GM12878 (cell line): ENCODE results near the gene SLC35A1. TPM values are rescaled to one million over a fixed set of nuclear protein-coding genes. Genes with fewer than 3 reads are reported as not detected.

Source experiments
- ATF7 ChIP-seq: fragments of 450-650 bp; IDR thresholded peaks from 2 replicates; pipeline ENCODE4 v1.6.1; 2016; ENCODE audit warnings: low read depth, mild to moderate bottlenecking
- BCL3 ChIP-seq: IDR thresholded peaks from 2 replicates; pipeline ENCODE4 v1.6.1; 2011; ENCODE audit warnings: borderline replicate concordance, low read depth, mild to moderate bottlenecking, moderate library complexity, low read length; ENCODE audit not compliant: insufficient read depth, poor library complexity, severe bottlenecking
- E2F8 ChIP-seq: fragments of 450-650 bp; IDR thresholded peaks from 2 replicates; pipeline ENCODE4 v1.6.1; 2018; ENCODE audit warnings: mild to moderate bottlenecking, low read depth, moderate library complexity; ENCODE audit not compliant: partially characterized antibody
- EGR1 ChIP-seq, 2 experiments: IDR thresholded peaks; 1 replicate in 1 of 2; 2 replicates in 1 of 2; pipeline ENCODE4 v1.6.1; 2011 to 2012; ENCODE audit warnings: low read depth in 2 of 2, low read length in 2 of 2, borderline replicate concordance in 1 of 2, mild to moderate bottlenecking in 1 of 2, moderate library complexity in 1 of 2
- ETV6 ChIP-seq, 2 experiments: fragments of 450-650 bp in 1 of 2; IDR thresholded peaks in 1 of 2; conservative IDR thresholded peaks in 1 of 2; 2 replicates each; pipeline ENCODE4 v1.6.1; 2014; ENCODE audit warnings: antibody characterized with exemption in 1 of 2, borderline replicate concordance in 1 of 2, low read depth in 1 of 2, mild to moderate bottlenecking in 1 of 2, moderate library complexity in 1 of 2
- GATAD2B ChIP-seq: fragments of 450-650 bp; conservative IDR thresholded peaks from 2 replicates; pipeline ENCODE4 v1.6.1; 2017; ENCODE audit warnings: low read depth, mild to moderate bottlenecking, moderate library complexity
- HCFC1 ChIP-seq: fragments of 150-350 bp; IDR thresholded peaks from 2 replicates; pipeline ENCODE4 v1.6.1; 2014; ENCODE audit warnings: low read length
- IKZF2 ChIP-seq, 2 experiments: fragments of 450-650 bp; IDR thresholded peaks; 2 replicates each; pipeline ENCODE4 v1.6.1; 2017; ENCODE audit warnings: mild to moderate bottlenecking in 2 of 2, moderate library complexity in 2 of 2
- IRF3 ChIP-seq: fragments of 450-650 bp; IDR thresholded peaks from 2 replicates; pipeline ENCODE4 v1.6.1; 2014; ENCODE audit warnings: mild to moderate bottlenecking
- JUND ChIP-seq: IDR thresholded peaks from 2 replicates; pipeline ENCODE4 v1.6.1; 2012; ENCODE audit warnings: low read depth, mild to moderate bottlenecking, low read length, improper control_type of control experiment, moderate library complexity
- LARP7 ChIP-seq: fragments of 450-650 bp; IDR thresholded peaks from 2 replicates; pipeline ENCODE4 v1.6.1; 2017; ENCODE audit warnings: mild to moderate bottlenecking
- NKRF ChIP-seq: fragments of 450-650 bp; conservative IDR thresholded peaks from 2 replicates; pipeline ENCODE4 v1.6.1; 2017; ENCODE audit warnings: mild to moderate bottlenecking, moderate library complexity
- POLR2AphosphoS5 ChIP-seq: IDR thresholded peaks from 2 replicates; pipeline ENCODE4 v1.6.1; 2011; ENCODE audit warnings: mild to moderate bottlenecking, low read length, inconsistent platforms
- POU2F2 ChIP-seq: IDR thresholded peaks from 3 replicates; pipeline ENCODE4 v1.6.1; 2011; ENCODE audit warnings: low read depth, mild to moderate bottlenecking, low read length, borderline replicate concordance
- RB1 ChIP-seq: fragments of 450-650 bp; formaldehyde crosslinking; IDR thresholded peaks from 2 replicates; pipeline ENCODE4 v1.6.1; 2017; ENCODE audit warnings: mild to moderate bottlenecking, borderline replicate concordance
- SIX5 ChIP-seq: IDR thresholded peaks from 2 replicates; pipeline ENCODE4 v1.6.1; 2011; ENCODE audit warnings: mild to moderate bottlenecking, low read depth, low read length, moderate library complexity; ENCODE audit not compliant: severe bottlenecking
- SMC3 ChIP-seq: IDR thresholded peaks from 2 replicates; pipeline ENCODE4 v1.6.1; 2011; ENCODE audit warnings: low read length, improper control_type of control experiment, borderline replicate concordance
- SPI1 ChIP-seq: IDR thresholded peaks from 2 replicates; pipeline ENCODE4 v1.6.1; 2011; ENCODE audit warnings: low read depth, mild to moderate bottlenecking, low read length, moderate library complexity, borderline replicate concordance; ENCODE audit not compliant: insufficient read depth
- SUZ12 ChIP-seq: fragments of 200-600 bp; sonication (generic); IDR thresholded peaks from one replicate; pipeline ENCODE4 v1.6.1; 2018; ENCODE audit warnings: antibody characterized with exemption, mild to moderate bottlenecking; ENCODE audit not compliant: unreplicated experiment
- TAF1 ChIP-seq: IDR thresholded peaks from 2 replicates; pipeline ENCODE4 v1.6.1; 2011; ENCODE audit warnings: mild to moderate bottlenecking, low read depth, low read length, borderline replicate concordance
- TCF12 ChIP-seq: IDR thresholded peaks from 2 replicates; pipeline ENCODE4 v1.6.1; 2011; ENCODE audit warnings: low read depth, mild to moderate bottlenecking, low read length
- polyA plus RNA-seq, 11 experiments: library from polyadenylated mRNA; depleted of rRNA in 4 of 11; unstranded in 6 of 11; stranded (reverse) in 5 of 11; fragments of >200 nt; fragmentation: Nextera tagmentation in 4 of 11; fragmentation: Illumina TruSeq in 1 of 11; extraction: Ambion mirVana in 4 of 11; extraction: Trizol in 1 of 11; gene quantifications; 1 replicate in 1 of 11; 2 replicates in 10 of 11; pipeline versions ENCODE4 v1.2.1 to v1.2.3, GENCODE V29; 2011 to 2016; ENCODE audit warnings: inconsistent platforms in 2 of 11, missing spikeins in 2 of 11, low read depth in 1 of 11
- total RNA-seq, 4 experiments: library from RNA; depleted of rRNA in 3 of 4; stranded (reverse); fragments of >200 nt in 3 of 4; fragmentation: Illumina TruSeq in 1 of 4; extraction: Trizol in 1 of 4; gene quantifications; 2 replicates each; pipeline versions ENCODE4 v1.2.1 to v1.2.3, GENCODE V29; 2013 to 2021

Gene SLC35A1
- total and polyA plus RNA-seq, 10 of the 15 experiments (the other 5 are each of a cell fraction or from before 2014, with no cell fraction given), result 7.1 to 28.0 (median 12.4) TPM

- TF ChIP-seq BCL3 (peak; percentile 46), JUND (no peak), GATAD2B (peak; percentile 91), IRF3 (no peak), HCFC1 (peak; percentile 88), POU2F2 (no peak), SIX5 (peak; percentile 65), SUZ12 (no peak), POLR2AphosphoS5 (peak; percentile 53; the same call in 1 of the 2 replicates), TCF12 (no peak), LARP7 (peak; percentile 42), ATF7 (peak; percentile 50; the same call in 1 of the 2 replicates), TAF1 (peak; percentile 77; the same call in 1 of the 2 replicates), NKRF (peak; percentile 83), SMC3 (no peak; the same call in 1 of the 2 replicates), RB1 (peak; percentile 80; the same call in 1 of the 2 replicates), SPI1 (peak; percentile 36; the same call in 1 of the 2 replicates), EGR1 (IDR thresholded peaks at IDR 0.05; ENCODE audit: borderline replicate concordance in 1 of 2, low read depth in 2 of 2, low read length in 2 of 2) (peak in 1 of 2 experiments; percentile 98; a peak in 2 of 3 replicates), IKZF2 (IDR thresholded peaks at IDR 0.05) (peak; percentile 62 to 64), ETV6 (conservative IDR thresholded peaks at IDR 0.05 in 1 of 2, IDR thresholded peaks at IDR 0.05 in 1 of 2; ENCODE audit: borderline replicate concordance in 1 of 2, low read depth in 1 of 2) (no peak), E2F8 (no peak)
These were observed at the start of gene SLC35A1 (continued) for GRCh38 chr6:87472525-87473418.
